Femur (tissue), 1 donor: ENCODE data around the gene C2orf66.

ENCODE experiments used
- DNase-seq: peaks from one replicate; pipeline ENCODE4 v3.0.0-alpha.2; 2017

C2orf66 gene

GRCh38 chr2:196758474-196759377, 50.4 kb downstream of the C2orf66 start:
- DNase-seq = no peak
